DMS153 treated with DMSO at 0.1 percent for 48 hours (cell line): ENCODE results near the gene ARGFX.
"Not testable (repeated sequence)": the region's sequence is repeated elsewhere in the genome, so short reads cannot be mapped to it uniquely, and the experiment has no call there.

Experiments used
- DNase-seq: peaks from one replicate; lab custom pipeline; 2025; ENCODE audit not compliant: unreplicated experiment; lab: John Stamatoyannopoulos, UW

The ARGFX gene

GRCh38 chr3:121567649-121568048, at the start of gene ARGFX:
TSS of gene ARGFX (plus strand) at chr3:121567949. CDS start at chr3:121570714, 2,765 bp downstream.
- no peak for DNase-seq

- DNase-seq: no peak
These were observed 49.6 kb upstream of the ARGFX start for GRCh38 chr3:121517953-121518655.

GRCh38 chr3:121520510-121520909, 47.2 kb upstream of the ARGFX start:
- DNase-seq: no peak

DNA sequence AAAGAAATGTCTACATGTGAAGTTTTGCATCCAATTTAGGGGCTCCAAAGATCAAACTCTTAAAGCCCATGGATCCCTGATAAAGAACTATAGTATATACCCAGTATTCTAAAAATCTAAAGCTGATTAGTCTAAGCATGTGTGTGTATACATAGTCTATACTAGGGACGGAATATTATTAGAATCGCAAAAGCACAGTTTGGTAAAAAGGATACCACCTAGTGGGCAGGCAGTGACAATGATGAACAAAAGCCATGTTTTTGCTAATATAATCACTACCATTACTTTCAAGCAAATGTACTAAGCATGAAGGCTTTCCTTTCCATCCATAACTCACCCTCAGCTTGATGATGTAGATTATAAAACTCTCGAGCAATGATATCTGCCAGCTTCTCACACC, 38.4 kb upstream of the ARGFX start:
- DNase-seq: no peak

- DNase-seq: no peak
These were observed 36.5 kb upstream of the ARGFX start for GRCh38 chr3:121531269-121531668.

- no peak for DNase-seq
These were observed 24.8 kb upstream of the ARGFX start for GRCh38 chr3:121542924-121543323.

- DNase-seq: no peak
These were observed 22.6 kb upstream of the ARGFX start for GRCh38 chr3:121545049-121545573.

GRCh38 chr3:121545574-121546455, 21.9 kb upstream of the ARGFX start, which contains the start of gene POLQ:
TSS of gene POLQ (minus strand) at chr3:121545988. CDS start at chr3:121545877, 111 bp downstream.
- peak; percentile 83 for DNase-seq

GRCh38 chr3:121552379-121552778, 15.4 kb upstream of the ARGFX start:
- DNase-seq: no peak

DNA sequence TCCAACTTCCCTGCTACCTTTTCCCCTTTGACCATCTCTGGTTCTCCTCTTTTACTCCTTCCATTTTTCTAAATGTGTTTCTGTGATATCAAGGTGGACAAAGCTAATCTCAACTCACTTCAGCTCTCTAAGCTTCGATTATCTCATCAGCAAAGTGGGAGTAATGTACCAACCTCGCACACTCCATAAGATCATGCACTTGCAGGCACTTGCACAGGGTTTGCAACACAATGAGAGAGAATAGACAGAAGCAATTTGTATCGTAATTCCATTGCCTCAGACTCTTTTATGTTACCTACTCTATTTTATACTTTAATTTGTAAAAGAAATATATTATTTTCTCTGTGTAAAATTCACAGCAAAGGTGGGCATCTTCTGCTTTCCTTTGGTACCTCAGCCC, 15.0 kb upstream of the ARGFX start:
- DNase-seq: no peak

DNA sequence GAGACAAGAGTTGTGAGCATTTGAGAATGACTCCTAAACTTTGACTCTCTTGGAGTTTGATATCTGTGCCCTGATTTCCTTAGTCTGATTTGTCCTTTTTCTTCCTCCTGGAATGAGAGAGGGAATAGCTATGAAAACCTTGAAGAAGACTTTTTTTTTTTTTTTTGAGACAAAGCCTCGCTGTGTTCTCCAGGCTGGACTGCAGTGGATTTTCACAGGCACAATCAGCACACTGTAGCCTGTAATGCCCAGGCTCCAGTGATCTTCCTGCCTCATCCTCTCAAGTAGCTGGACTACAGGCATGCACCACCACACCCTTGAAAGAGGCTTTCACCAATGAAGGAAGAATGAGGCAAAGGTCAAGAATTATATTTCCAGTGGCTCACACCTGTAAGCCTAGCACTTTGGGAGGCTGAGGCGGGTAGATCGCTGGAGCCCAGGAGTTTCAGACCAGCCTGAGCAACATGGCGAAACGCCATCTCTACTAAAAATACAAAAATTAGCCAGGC, 10.3 kb upstream of the ARGFX start:
- no peak for DNase-seq

DNA sequence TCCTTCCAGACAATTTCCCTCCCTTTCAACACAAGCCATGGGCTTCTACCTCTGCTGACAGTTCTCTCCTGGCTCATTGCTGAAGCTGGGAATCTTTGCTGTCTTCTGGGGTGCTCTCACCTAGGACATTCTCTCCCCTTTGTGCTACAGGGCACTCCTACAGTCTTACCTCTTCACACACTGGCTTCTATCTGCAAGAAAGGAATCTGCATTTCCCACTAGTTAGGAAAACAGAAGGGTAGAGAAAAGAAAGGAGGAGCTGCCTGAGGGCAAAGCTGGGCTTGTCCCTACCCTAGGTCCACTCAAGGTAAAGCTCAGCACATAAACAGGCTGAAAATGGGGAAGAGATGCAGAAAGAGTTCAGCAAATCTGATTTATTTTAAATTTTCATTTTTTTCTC, 5.6 kb upstream of the ARGFX start:
- DNase-seq: no peak

GRCh38 chr3:121566773-121567172, 976 bp upstream of the ARGFX start:
- DNase-seq: no peak

DNA sequence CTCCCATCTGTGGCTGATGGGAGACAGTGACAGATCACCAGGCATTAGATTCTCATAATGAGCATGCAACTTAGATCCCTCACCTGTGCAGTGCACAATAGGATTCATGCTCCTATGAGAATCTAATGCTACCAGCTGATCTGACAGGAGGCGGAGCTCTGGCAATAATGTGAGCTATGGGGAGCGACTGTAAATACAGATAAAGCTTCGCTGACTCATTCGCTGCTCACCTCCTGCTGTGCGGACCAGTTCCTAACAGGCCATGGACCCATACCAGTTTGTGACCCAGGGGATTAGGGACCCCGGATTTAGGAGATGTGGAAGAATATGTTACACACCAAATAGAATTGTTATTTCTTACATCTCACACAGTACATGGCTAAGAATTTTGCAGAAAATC, 6.7 kb downstream of the ARGFX start:
- no peak for DNase-seq

- no peak for DNase-seq
These were observed 13.9 kb downstream of the ARGFX start for GRCh38 chr3:121581691-121582090.

GRCh38 chr3:121584418-121584817, 16.7 kb downstream of the ARGFX start:
- DNase-seq: no peak

- peak; percentile 44 for DNase-seq
These were observed 25.3 kb downstream of the ARGFX start, which contains the start of gene FBXO40 for GRCh38 chr3:121592856-121593702. TSS of gene FBXO40 (plus strand) at chr3:121593379. CDS start at chr3:121620576, 27,197 bp downstream.

GRCh38 chr3:121593806-121594205, 26.1 kb downstream of the ARGFX start:
- not testable (repeated sequence) for DNase-seq

GRCh38 chr3:121594850-121595249, 27.1 kb downstream of the ARGFX start:
- DNase-seq: no peak

DNA sequence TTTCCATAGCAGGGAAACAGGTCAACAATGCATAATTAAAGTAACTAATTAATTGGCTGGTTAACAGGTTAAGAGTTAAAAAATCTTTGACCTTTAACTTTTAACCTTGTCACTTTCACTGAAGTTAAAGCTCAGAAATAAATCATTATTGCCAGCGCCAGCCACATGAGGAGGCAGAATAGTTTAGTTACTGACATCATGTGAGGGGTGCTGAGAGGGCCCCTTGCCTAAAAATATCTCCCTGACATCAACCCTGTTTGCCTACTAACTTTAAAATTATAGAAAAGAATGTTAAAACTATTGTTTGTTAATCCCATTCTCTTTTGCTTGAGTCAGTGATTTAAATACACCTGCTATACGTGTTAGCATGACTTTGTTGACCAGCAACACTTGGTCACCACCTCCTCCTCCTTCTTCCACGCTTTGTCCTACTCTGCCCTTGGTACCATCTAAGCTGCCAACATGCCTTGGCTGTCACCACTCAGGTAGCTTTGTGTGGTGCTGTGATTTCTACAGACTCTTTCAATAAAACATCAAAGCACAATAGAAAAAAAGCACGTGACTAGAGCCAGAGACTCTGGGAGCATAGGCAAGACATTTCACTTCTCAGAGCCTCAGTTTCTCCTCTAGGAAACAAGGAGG, 28.1 kb downstream of the ARGFX start:
- no peak for DNase-seq
